T follicular helper cell (primary cell): ENCODE data around the gene SPDYC.
"Not testable (repeated sequence)": the region's sequence is repeated elsewhere in the genome, so short reads cannot be mapped to it uniquely, and the experiment has no call there.

Experiments used
- DNase-seq: peaks from one replicate; pipeline ENCODE4 v3.0.0-alpha.2; 2020; ENCODE audit warnings: low read depth

Gene SPDYC

GRCh38 chr11:65134240-65134951, 35.6 kb upstream of the SPDYC start, which contains the start of gene SYVN1:
SYVN1 (minus strand) TSS chr11:65134519; CDS start chr11:65133601, 918 bp downstream.
- DNase-seq, result peak; percentile 87

- peak; percentile 81 for DNase-seq
Measured at GRCh38 chr11:65134952-65135632, 34.9 kb upstream of the SPDYC start.

GRCh38 chr11:65135633-65136145, 34.3 kb upstream of the SPDYC start:
- no peak for DNase-seq

GRCh38 chr11:65136515-65137096, 33.4 kb upstream of the SPDYC start:
- no peak for DNase-seq

- no peak for DNase-seq
Measured at GRCh38 chr11:65141896-65142494, 28.0 kb upstream of the SPDYC start.

- no peak for DNase-seq
Measured at GRCh38 chr11:65147352-65148075, 22.5 kb upstream of the SPDYC start.

GRCh38 chr11:65148657-65149056, 21.4 kb upstream of the SPDYC start:
- DNase-seq, result no peak

GRCh38 chr11:65150131-65150508, 19.9 kb upstream of the SPDYC start:
- not testable (repeated sequence) for DNase-seq

- no peak for DNase-seq
Measured at GRCh38 chr11:65150509-65151299, 19.3 kb upstream of the SPDYC start.

GRCh38 chr11:65151331-65151899, 18.6 kb upstream of the SPDYC start:
- no peak for DNase-seq

- no peak for DNase-seq
Measured at GRCh38 chr11:65152122-65152521, 17.9 kb upstream of the SPDYC start.

- no peak for DNase-seq
Measured at GRCh38 chr11:65156256-65156655, 13.8 kb upstream of the SPDYC start.

- DNase-seq, result no peak
Measured at GRCh38 chr11:65156926-65157325, 13.1 kb upstream of the SPDYC start.

- DNase-seq, result no peak
Measured at GRCh38 chr11:65157336-65157735, 12.7 kb upstream of the SPDYC start.

- DNase-seq, result no peak
Measured at GRCh38 chr11:65159012-65159411, 11.0 kb upstream of the SPDYC start.

GRCh38 chr11:65160643-65161042, 9.4 kb upstream of the SPDYC start:
- no peak for DNase-seq

- DNase-seq, result no peak
Measured at GRCh38 chr11:65163684-65164083, 6.3 kb upstream of the SPDYC start.

- DNase-seq, result no peak
Measured at GRCh38 chr11:65165410-65166317, 4.4 kb upstream of the SPDYC start.

- no peak for DNase-seq
Measured at GRCh38 chr11:65166893-65167292, 3.1 kb upstream of the SPDYC start.

GRCh38 chr11:65167656-65168055, 2.4 kb upstream of the SPDYC start:
- no peak for DNase-seq
